Karpas-422 (cell line): ENCODE data around the gene LRRC4C. TPM values are rescaled to one million over a fixed set of nuclear protein-coding genes. Genes with fewer than 3 reads are reported as not detected.

ENCODE experiments used
- DNase-seq: peaks from one replicate; pipeline ENCODE4 v3.0.0-alpha.2; 2015
- H2AFZ ChIP-seq: fragments of 200-600 bp; sonication (generic); 2 replicates; pipeline ENCODE4 v1.6.1; 2014; ENCODE audit warnings: antibody characterized with exemption, low read length, mixed read lengths
- H3K27ac ChIP-seq: fragments of 200-600 bp; sonication (generic); 2 replicates; pipeline ENCODE4 v1.5.1; 2014; ENCODE audit warnings: mild to moderate bottlenecking, low read length, moderate library complexity
- H3K27me3 ChIP-seq: fragments of 200-600 bp; sonication (generic); 2 replicates; pipeline ENCODE4 v1.6.1; 2014; ENCODE audit warnings: low read length, mixed read lengths
- H3K36me3 ChIP-seq: fragments of 200-600 bp; sonication (generic); 2 replicates; pipeline ENCODE4 v1.6.1; 2014; ENCODE audit warnings: low read length, mixed read lengths; ENCODE audit not compliant: insufficient read depth
- H3K4me1 ChIP-seq: fragments of 200-600 bp; sonication (generic); 2 replicates; pipeline ENCODE4 v1.6.1; 2014; ENCODE audit warnings: mild to moderate bottlenecking, low read length, mixed read lengths
- H3K4me2 ChIP-seq: fragments of 200-600 bp; sonication (generic); 2 replicates; pipeline ENCODE4 v1.6.1; 2014; ENCODE audit warnings: low read length, low read depth, mild to moderate bottlenecking; ENCODE audit not compliant: poor library complexity, severe bottlenecking
- H3K4me3 ChIP-seq: fragments of 200-600 bp; sonication (generic); 2 replicates; pipeline ENCODE4 v1.5.1; 2014; ENCODE audit warnings: mild to moderate bottlenecking, antibody characterized with exemption, low read length, mixed read lengths
- H3K79me2 ChIP-seq: fragments of 200-600 bp; sonication (generic); 2 replicates; pipeline ENCODE4 v1.6.1; 2014; ENCODE audit warnings: mild to moderate bottlenecking, low read length, mixed read lengths
- H3K9ac ChIP-seq: fragments of 200-600 bp; sonication (generic); 2 replicates; pipeline ENCODE4 v1.6.0; 2014; ENCODE audit warnings: low read length
- H3K9me2 ChIP-seq: fragments of 200-600 bp; sonication (generic), shearing (Covaris generic); replicated peaks from 2 replicates; pipeline ENCODE4 v1.6.0; 2014; ENCODE audit warnings: mild to moderate bottlenecking, low read length, moderate library complexity; ENCODE audit not compliant: insufficient read depth
- H3K9me3 ChIP-seq: fragments of 300-700, 200-600 bp; sonication (generic); 2 replicates; pipeline ENCODE4 v1.6.1; 2014; ENCODE audit warnings: low read length, mixed read lengths
- H4K20me1 ChIP-seq: fragments of 200-600 bp; sonication (generic); 2 replicates; pipeline ENCODE4 v1.6.1; 2014; ENCODE audit warnings: mild to moderate bottlenecking, antibody characterized with exemption, low read length, low read depth; ENCODE audit not compliant: insufficient read depth
- total RNA-seq: library from RNA; depleted of rRNA; stranded (reverse); fragments of >200 nt; shearing (Covaris generic); gene quantifications from 2 replicates; pipeline ENCODE4 v1.2.3, GENCODE V29; 2014; ENCODE audit warnings: low replicate concordance

Gene LRRC4C
- total RNA-seq, 1 experiment from 2014 or later, result not detected

DNA sequence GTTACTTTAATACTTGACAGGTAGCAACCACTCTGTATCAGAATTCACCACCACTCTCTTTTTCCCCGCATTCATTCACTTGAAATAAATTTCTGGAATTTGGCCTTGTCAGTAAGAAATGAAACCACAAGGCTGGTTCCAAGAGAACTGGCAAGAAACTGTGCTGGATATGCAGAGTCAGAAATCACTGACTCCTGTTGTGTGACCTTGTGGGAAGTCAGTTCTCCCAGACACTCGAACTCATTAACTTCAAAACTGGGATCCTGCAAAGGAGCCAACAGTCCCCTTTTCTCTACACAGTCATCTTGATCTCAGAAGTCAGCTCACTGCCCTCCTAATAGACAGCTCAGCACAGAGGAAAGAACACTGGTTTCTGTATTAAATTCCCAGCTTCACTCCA is 142.7 kb downstream of the LRRC4C start:
- no peak for DNase-seq
- Histone ChIP-seq H2AFZ (no peak overlapping the region), H4K20me1 (no peaks in the 10 kb centered on the region), H3K36me3 (no peaks in the 10 kb centered on the region), H3K27me3 (no peaks in the 10 kb centered on the region), H3K27ac (no peak overlapping the region), H3K4me3 (no peak overlapping the region), H3K9ac (no peak overlapping the region), H3K9me3 (peaks cover 26% of the 10 kb centered on the region), H3K79me2 (no peaks in the 10 kb centered on the region), H3K4me1 (no peaks in the 10 kb centered on the region), H3K4me2 (no peak overlapping the region), H3K9me2 (no peaks in the 10 kb centered on the region)

DNA sequence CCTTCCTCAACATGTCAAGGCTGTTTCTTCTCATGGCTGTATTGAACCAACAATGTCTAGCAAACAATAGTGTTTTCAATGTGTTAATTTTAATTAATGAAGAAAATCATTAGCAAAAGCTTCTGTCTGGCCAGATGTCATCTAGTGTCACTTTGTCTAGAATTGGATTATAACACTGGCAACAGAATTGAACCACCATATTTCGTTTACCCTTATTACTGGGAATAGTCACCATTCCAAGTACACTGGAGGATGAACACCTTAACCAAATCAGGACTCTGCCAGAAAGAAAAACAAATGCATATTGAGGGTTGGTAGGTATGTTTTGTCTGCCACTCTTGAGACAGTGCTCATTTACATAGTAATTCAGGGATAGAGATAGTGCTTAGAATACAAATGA is 146.2 kb downstream of the LRRC4C start:
- DNase-seq, result no peak
- no peak overlapping the region for H2AFZ ChIP-seq
- H3K4me1 ChIP-seq, result no peaks in the 10 kb centered on the region

DNA sequence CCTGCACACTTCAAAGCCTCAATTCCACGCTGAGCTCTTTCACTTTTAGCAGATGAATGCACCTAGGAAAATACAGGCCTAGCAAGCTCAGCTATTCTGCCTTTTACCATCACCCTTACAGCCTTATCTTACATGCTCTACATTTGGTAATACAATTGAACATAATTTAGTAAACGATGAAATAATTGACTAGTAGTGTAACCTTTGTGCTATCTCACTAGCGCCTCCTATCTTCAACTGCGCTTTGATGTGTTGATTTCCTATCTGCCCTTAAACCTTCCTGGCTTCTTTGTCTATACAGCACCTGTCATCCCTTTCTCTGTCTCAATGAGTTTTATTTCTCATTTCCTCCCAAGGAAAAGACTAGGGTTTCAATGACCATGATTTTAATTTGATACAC is 149.7 kb downstream of the LRRC4C start:
- no peaks in the 10 kb centered on the region for H3K27me3 ChIP-seq
- H3K4me2 ChIP-seq, result no peak overlapping the region
- peaks cover 4% of the 10 kb centered on the region; the same call in 1 of the 2 replicates for H3K4me1 ChIP-seq
- H4K20me1 ChIP-seq, result no peaks in the 10 kb centered on the region
- no peak for DNase-seq
- H3K9me3 ChIP-seq, result peaks cover 8% of the 10 kb centered on the region; the same call in 1 of the 2 replicates
- H2AFZ ChIP-seq, result no peak overlapping the region
- H3K4me3 ChIP-seq, result no peak overlapping the region
- H3K36me3 ChIP-seq, result no peaks in the 10 kb centered on the region
- no peaks in the 10 kb centered on the region for H3K9me2 ChIP-seq
- no peak overlapping the region for H3K27ac ChIP-seq
- H3K9ac ChIP-seq, result no peak overlapping the region
- no peaks in the 10 kb centered on the region for H3K79me2 ChIP-seq

More for the DNA sequence above, 146.2 kb downstream of the LRRC4C start:
- H3K27ac ChIP-seq, result no peak overlapping the region
- H3K9me2 ChIP-seq, result no peaks in the 10 kb centered on the region
- no peak overlapping the region for H3K4me3 ChIP-seq
- H3K9ac ChIP-seq, result no peak overlapping the region
- H4K20me1 ChIP-seq, result no peaks in the 10 kb centered on the region
- H3K9me3 ChIP-seq, result peaks cover 12% of the 10 kb centered on the region; the same call in 1 of the 2 replicates
- H3K27me3 ChIP-seq, result no peaks in the 10 kb centered on the region
- H3K4me2 ChIP-seq, result no peak overlapping the region
- no peaks in the 10 kb centered on the region for H3K79me2 ChIP-seq
- no peaks in the 10 kb centered on the region for H3K36me3 ChIP-seq

DNA sequence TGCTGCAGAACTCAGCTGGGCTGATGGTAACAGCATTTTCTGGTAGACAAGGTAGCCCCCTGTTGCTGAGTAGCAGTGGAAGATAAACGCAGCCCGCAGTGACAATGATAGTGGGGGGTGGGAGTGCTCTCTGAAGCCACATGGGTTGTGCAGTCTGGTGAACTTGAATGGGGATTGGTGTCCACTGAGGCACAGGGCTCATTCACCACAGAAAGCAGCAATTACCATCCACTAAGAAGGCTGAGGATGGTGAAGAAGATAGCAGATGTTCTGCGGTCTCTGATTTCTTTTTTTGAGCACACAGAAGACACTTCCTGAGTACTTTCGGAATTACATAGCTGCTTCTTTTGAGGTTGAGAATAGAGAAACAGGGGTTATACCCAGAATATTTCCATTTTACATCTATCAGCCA is 150.3 kb downstream of the LRRC4C start:
- Histone ChIP-seq H3K9me2 (no peaks in the 10 kb centered on the region), H3K4me1 (peaks cover 4% of the 10 kb centered on the region; the same call in 1 of the 2 replicates), H3K36me3 (no peaks in the 10 kb centered on the region), H3K4me3 (no peak overlapping the region), H3K4me2 (no peak overlapping the region), H3K79me2 (no peaks in the 10 kb centered on the region), H3K9me3 (peaks cover 8% of the 10 kb centered on the region; the same call in 1 of the 2 replicates), H3K27ac (no peak overlapping the region), H4K20me1 (no peaks in the 10 kb centered on the region), H2AFZ (no peak overlapping the region), H3K27me3 (no peaks in the 10 kb centered on the region), H3K9ac (no peak overlapping the region)
- no peak for DNase-seq

DNA sequence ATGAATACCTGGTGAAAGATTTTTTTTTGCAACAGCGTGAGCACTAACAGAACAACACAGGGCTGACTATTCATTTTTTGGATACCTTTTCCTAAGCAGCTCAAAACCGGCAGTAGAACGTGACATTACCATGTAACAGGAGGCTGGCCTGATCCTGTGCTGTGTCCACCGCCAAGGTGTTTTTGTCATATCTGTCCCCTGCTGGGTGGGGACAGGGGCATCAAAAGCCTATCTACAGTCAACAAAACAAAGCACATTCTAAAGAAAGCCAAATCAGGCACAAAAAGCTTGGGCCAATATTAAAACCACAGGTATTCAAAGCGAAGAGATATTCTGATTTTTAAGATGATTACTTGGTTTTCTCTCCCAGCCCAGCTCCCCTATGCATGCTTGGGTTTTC is 151.2 kb downstream of the LRRC4C start:
- Histone ChIP-seq H3K4me2 (no peak overlapping the region), H2AFZ (no peak overlapping the region), H3K4me3 (no peak overlapping the region), H3K4me1 (peaks cover 4% of the 10 kb centered on the region; the same call in 1 of the 2 replicates), H3K36me3 (no peaks in the 10 kb centered on the region), H3K9me2 (no peaks in the 10 kb centered on the region), H3K27ac (no peak overlapping the region), H3K9ac (no peak overlapping the region), H3K9me3 (peaks cover 5% of the 10 kb centered on the region; the same call in 1 of the 2 replicates), H4K20me1 (no peaks in the 10 kb centered on the region), H3K27me3 (no peaks in the 10 kb centered on the region), H3K79me2 (no peaks in the 10 kb centered on the region)
- no peak for DNase-seq

DNA sequence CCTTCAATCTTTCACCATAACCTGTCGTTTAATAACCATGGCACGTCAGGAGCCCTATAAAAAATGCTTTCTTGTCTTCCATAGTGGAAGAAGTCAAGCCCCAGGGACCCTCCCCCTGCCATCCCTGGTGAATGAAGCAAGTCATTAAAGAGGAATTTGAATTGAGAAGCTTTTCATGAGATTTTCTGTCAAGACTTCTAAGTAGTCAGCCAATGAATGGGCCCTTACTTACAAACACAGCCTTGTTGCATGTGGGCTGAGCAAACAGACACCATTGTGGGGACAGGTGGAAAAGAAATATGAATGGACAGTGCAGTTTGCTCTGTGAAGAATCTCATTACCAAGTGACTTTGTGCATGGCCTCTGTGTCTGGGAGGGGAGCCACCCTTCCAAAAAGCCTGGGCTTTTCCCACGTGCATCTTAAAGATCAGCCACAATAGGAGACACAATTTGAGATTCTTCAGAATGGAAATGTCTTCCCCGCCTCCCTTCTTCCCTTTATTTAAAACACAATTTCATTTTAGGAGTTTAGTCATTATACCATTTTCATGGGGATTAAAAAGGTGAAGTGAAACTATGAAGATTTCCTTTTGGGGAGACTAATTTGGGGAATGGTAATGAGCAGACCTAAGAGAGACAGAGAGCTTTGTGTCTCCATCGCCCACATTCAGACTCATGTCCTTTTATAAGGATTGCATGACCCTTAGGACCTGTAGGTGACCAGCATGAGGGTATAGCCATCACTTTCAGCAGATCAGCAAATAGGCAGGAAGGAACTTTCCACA is 152.0 kb downstream of the LRRC4C start:
- Histone ChIP-seq H3K79me2 (no peaks in the 10 kb centered on the region), H3K27ac (no peak overlapping the region)

DNA sequence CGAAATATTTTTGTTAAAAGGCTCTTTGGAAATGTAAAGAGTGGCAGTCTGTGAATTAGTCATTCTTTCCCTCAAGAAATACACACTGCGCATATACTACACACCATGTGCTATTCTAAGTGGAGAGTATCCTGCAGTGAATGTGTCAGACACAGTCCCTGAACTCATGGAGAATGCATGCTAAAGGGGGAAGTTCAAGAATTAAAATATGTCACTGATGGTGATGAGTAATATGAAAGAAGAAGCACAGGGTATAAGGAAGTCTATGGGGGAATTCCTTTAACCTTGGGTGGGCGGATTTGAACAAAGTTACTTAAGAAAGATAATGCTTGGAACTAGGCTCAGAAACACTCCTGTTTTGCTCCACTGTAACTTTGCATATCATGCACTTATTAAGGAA is 153.0 kb downstream of the LRRC4C start:
- no peak overlapping the region for H3K27ac ChIP-seq
- H3K4me3 ChIP-seq, result no peak overlapping the region
- H3K79me2 ChIP-seq, result no peaks in the 10 kb centered on the region
- H3K9me3 ChIP-seq, result peaks cover 5% of the 10 kb centered on the region
- no peaks in the 10 kb centered on the region for H4K20me1 ChIP-seq
- H3K4me1 ChIP-seq, result peaks cover 4% of the 10 kb centered on the region; the same call in 1 of the 2 replicates
- no peak overlapping the region for H3K9ac ChIP-seq
- no peak overlapping the region for H3K4me2 ChIP-seq
- H3K27me3 ChIP-seq, result no peaks in the 10 kb centered on the region
- no peaks in the 10 kb centered on the region for H3K36me3 ChIP-seq
- no peak for DNase-seq
- H3K9me2 ChIP-seq, result no peaks in the 10 kb centered on the region
- H2AFZ ChIP-seq, result no peak overlapping the region

More for the DNA sequence above, 152.0 kb downstream of the LRRC4C start:
- DNase-seq, result no peak
- no peak overlapping the region for H2AFZ ChIP-seq
- H3K36me3 ChIP-seq, result no peaks in the 10 kb centered on the region
- H3K4me1 ChIP-seq, result peaks cover 4% of the 10 kb centered on the region; the same call in 1 of the 2 replicates
- no peaks in the 10 kb centered on the region for H4K20me1 ChIP-seq
- H3K9me3 ChIP-seq, result peaks cover 5% of the 10 kb centered on the region; the same call in 1 of the 2 replicates
- H3K9ac ChIP-seq, result no peak overlapping the region
- no peaks in the 10 kb centered on the region for H3K9me2 ChIP-seq
- no peak overlapping the region for H3K4me2 ChIP-seq
- H3K4me3 ChIP-seq, result no peak overlapping the region
- no peaks in the 10 kb centered on the region for H3K27me3 ChIP-seq

DNA sequence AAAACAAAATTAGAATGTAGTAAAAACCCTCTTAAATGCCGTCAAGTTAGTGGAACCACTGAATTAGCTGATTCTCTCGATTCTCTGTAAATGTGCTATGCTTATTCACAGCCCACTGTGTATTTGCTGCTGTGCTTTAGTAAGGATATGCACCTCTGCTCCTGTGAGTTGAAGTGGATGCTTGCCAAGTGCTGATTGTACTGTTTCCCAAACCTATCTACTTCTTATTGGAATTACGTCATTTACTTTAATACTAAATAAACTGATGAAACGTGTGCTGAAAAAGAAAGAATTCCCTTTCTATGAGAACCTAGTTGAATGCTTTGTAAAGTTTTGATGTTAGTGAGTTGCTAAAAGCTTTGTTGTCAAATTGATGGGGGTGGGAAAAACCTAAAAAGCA is 158.4 kb downstream of the LRRC4C start:
- H3K9me3 ChIP-seq, result peaks cover 8% of the 10 kb centered on the region
- H3K27me3 ChIP-seq, result no peaks in the 10 kb centered on the region
- no peak overlapping the region for H2AFZ ChIP-seq
- H3K9me2 ChIP-seq, result no peaks in the 10 kb centered on the region
- no peaks in the 10 kb centered on the region for H3K36me3 ChIP-seq
- no peak for DNase-seq
- H3K79me2 ChIP-seq, result no peaks in the 10 kb centered on the region
- H3K4me1 ChIP-seq, result no peaks in the 10 kb centered on the region
- no peak overlapping the region for H3K27ac ChIP-seq
- H3K4me2 ChIP-seq, result no peak overlapping the region
- H3K9ac ChIP-seq, result no peak overlapping the region
- H4K20me1 ChIP-seq, result no peaks in the 10 kb centered on the region
- no peak overlapping the region for H3K4me3 ChIP-seq
